MM.1S (cell line): ENCODE data around the gene ACTR2.
A peak's percentile ranks its signal among the peaks of the same experiment; 100 is the strongest.
"Not testable (repeated sequence)": the region's sequence is repeated elsewhere in the genome, so short reads cannot be mapped to it uniquely, and the experiment has no call there.

Experiments used
- DNase-seq: peaks from one replicate; pipeline ENCODE4 v3.0.0-alpha.2; 2015
- H2AFZ ChIP-seq: fragments of 300-600 bp; sonication (generic); 2 replicates; pipeline ENCODE4 v1.6.0; 2016; ENCODE audit warnings: antibody characterized with exemption, low read length
- H3F3A ChIP-seq: fragments of 300-600 bp; sonication (generic); 2 replicates; pipeline ENCODE4 v1.6.1; 2016; ENCODE audit warnings: mild to moderate bottlenecking, antibody characterized with exemption, low read length, moderate library complexity, mixed read lengths; ENCODE audit not compliant: insufficient read depth
- H3K27ac ChIP-seq: fragments of 300-600 bp; sonication (generic); 2 replicates; pipeline ENCODE4 v1.5.1; 2016; ENCODE audit warnings: mild to moderate bottlenecking, low read length
- H3K27me3 ChIP-seq: fragments of 300-600 bp; sonication (generic); replicated peaks from 2 replicates; pipeline ENCODE4 v1.6.0; 2016; ENCODE audit warnings: low read length; ENCODE audit not compliant: insufficient read depth
- H3K36me3 ChIP-seq: fragments of 300-600 bp; sonication (generic); replicated peaks from 2 replicates; pipeline ENCODE4 v1.6.1; 2016; ENCODE audit warnings: mild to moderate bottlenecking, low read length, mixed read lengths; ENCODE audit not compliant: insufficient read depth
- H3K4me1 ChIP-seq: fragments of 300-600 bp; sonication (generic); 2 replicates; pipeline ENCODE4 v1.6.1; 2016; ENCODE audit warnings: low read length, mixed read lengths
- H3K4me2 ChIP-seq: fragments of 300-600 bp; sonication (generic); 2 replicates; pipeline ENCODE4 v1.6.0; 2016; ENCODE audit warnings: low read depth, low read length
- H3K4me3 ChIP-seq: fragments of 300-600 bp; sonication (generic); 2 replicates; pipeline ENCODE4 v1.5.1; 2016; ENCODE audit warnings: low read length, mixed read lengths
- H3K79me2 ChIP-seq: fragments of 300-600 bp; sonication (generic); 2 replicates; pipeline ENCODE4 v1.6.1; 2016; ENCODE audit warnings: mixed run types, low read length, mixed read lengths
- H3K9ac ChIP-seq: fragments of 300-600 bp; sonication (generic); 2 replicates; pipeline ENCODE4 v1.6.1; 2016; ENCODE audit warnings: low read length, mixed read lengths
- H3K9me2 ChIP-seq: fragments of 300-600 bp; sonication (generic); replicated peaks from 2 replicates; pipeline ENCODE4 v1.6.1; 2016; ENCODE audit warnings: mild to moderate bottlenecking, low read length, mixed read lengths; ENCODE audit not compliant: insufficient read depth
- H3K9me3 ChIP-seq: fragments of 300-600 bp; sonication (generic); replicated peaks from 2 replicates; pipeline ENCODE4 v1.6.1; 2016; ENCODE audit warnings: mild to moderate bottlenecking, low read length, mixed read lengths; ENCODE audit not compliant: insufficient read depth
- H4K20me1 ChIP-seq: fragments of 300-600 bp; sonication (generic); 2 replicates; pipeline ENCODE4 v1.6.1; 2016; ENCODE audit warnings: mild to moderate bottlenecking, low read length, moderate library complexity, mixed read lengths; ENCODE audit not compliant: insufficient read depth
- CTCF ChIP-seq: fragments of 300-600 bp; sonication (generic); IDR thresholded peaks from 2 replicates; pipeline ENCODE4 v1.5.1; 2016; ENCODE audit warnings: antibody characterized with exemption, low read length, mixed read lengths
- EZH2 ChIP-seq: fragments of 300-600 bp; sonication (generic); optimal IDR thresholded peaks from 2 replicates; pipeline ENCODE3; 2017; ENCODE audit warnings: low read depth, mild to moderate bottlenecking, antibody characterized with exemption, low read length, mixed read lengths
- EZH2phosphoT487 ChIP-seq: fragments of 300-600 bp; sonication (generic); IDR thresholded peaks from 2 replicates; pipeline ENCODE4 v1.6.1; 2018; ENCODE audit warnings: antibody characterized with exemption, low read length

ACTR2 gene

DNA sequence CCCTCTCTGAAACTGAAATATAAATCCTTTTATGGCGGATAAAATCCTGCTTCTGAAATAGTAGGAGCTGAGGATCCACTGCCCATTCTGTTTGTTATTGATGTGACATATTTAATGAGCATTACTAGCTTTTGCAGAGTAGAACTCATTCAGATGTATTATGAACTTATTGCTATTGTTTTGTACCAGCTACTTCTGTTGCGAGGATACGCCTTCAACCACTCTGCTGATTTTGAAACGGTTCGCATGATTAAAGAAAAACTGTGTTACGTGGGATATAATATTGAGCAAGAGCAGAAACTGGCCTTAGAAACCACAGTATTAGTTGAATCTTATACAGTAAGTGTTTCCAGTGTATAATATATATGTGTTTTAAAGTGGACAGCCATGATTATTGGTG lies 27.7 kb downstream of the ACTR2 start:
- no peak overlapping the region for H3K9ac ChIP-seq
- H2AFZ ChIP-seq: no peak overlapping the region
- no peak for DNase-seq
- H3K4me3 ChIP-seq: no peak overlapping the region
- H3K9me2 ChIP-seq: no peaks in the 10 kb centered on the region
- no peak for TF ChIP-seq CTCF
- TF ChIP-seq EZH2: no peak
- TF ChIP-seq EZH2phosphoT487: no peak
- peaks cover 2% of the 10 kb centered on the region; the same call in 1 of the 2 replicates for H4K20me1 ChIP-seq
- no peak overlapping the region for H3K27ac ChIP-seq
- no peaks in the 10 kb centered on the region for H3K27me3 ChIP-seq
- no peaks in the 10 kb centered on the region; the same call in 1 of the 2 replicates for H3F3A ChIP-seq
- no peak overlapping the region for H3K4me2 ChIP-seq
- peaks cover 11% of the 10 kb centered on the region; the same call in 1 of the 2 replicates for H3K36me3 ChIP-seq
- H3K79me2 ChIP-seq: peaks cover 13% of the 10 kb centered on the region
- no peaks in the 10 kb centered on the region for H3K9me3 ChIP-seq
- H3K4me1 ChIP-seq: no peaks in the 10 kb centered on the region

DNA sequence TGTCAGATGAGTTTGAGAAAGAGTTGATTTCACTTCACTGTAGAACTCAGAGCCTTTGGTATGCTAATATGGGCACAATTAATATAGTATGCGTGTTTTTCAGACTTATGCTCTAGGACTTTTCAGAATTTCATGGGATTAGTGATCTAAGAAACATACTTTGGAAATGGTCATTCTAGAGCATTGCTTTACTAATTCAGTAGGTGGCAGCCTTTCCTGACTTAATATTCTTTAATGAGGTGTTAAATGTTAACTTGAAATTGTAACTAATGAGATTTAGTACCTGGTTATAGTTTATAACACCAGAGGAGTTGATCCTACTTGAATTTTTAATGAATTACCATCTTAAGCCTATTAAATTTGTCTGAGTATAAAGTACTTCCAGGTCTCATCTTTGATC lies 28.4 kb downstream of the ACTR2 start:
- Histone ChIP-seq H3K79me2 (peaks cover 14% of the 10 kb centered on the region; the same call in 1 of the 2 replicates), H3K27me3 (no peaks in the 10 kb centered on the region)
- peak; percentile 25; the same call in 1 of the 2 replicates for TF ChIP-seq CTCF
- no peak for TF ChIP-seq EZH2
- no peak for TF ChIP-seq EZH2phosphoT487

DNA sequence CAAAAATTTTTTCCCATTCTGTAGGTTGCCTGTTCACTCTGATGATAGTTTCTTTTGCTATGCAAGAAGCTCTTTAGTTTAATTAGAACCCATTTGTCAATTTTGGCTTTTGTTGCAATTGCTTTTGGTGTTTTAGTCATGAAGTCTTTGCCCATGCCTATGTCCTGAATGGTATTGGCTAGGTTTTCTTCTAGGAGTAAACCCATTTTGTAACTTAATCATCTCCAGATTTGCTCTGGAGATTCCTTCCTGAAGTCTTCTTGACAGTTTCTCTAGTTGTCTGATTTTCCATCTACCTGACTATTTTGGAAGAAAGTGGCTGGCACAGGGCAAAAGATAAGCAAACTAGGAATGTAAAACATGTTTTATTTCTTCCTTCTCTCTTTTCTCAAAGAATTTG lies 30.2 kb downstream of the ACTR2 start:
- peaks cover 19% of the 10 kb centered on the region; the same call in 1 of the 2 replicates for H3K79me2 ChIP-seq
- not testable (repeated sequence) for H3K9me3 ChIP-seq, H3K36me3 ChIP-seq, H3K27ac ChIP-seq, H4K20me1 ChIP-seq, H2AFZ ChIP-seq, DNase-seq, H3K9me2 ChIP-seq, H3K4me1 ChIP-seq, H3F3A ChIP-seq, H3K27me3 ChIP-seq, H3K4me3 ChIP-seq, H3K4me2 ChIP-seq, H3K9ac ChIP-seq

More for the DNA sequence above, 28.4 kb downstream of the ACTR2 start:
- peaks cover 11% of the 10 kb centered on the region; the same call in 1 of the 2 replicates for H3K36me3 ChIP-seq
- H3K4me1 ChIP-seq: no peaks in the 10 kb centered on the region
- no peak overlapping the region for H3K9ac ChIP-seq
- DNase-seq: no peak
- no peaks in the 10 kb centered on the region for H3K9me3 ChIP-seq
- H3K4me3 ChIP-seq: no peak overlapping the region
- no peaks in the 10 kb centered on the region; the same call in 1 of the 2 replicates for H3F3A ChIP-seq
- H2AFZ ChIP-seq: no peak overlapping the region
- H3K9me2 ChIP-seq: no peaks in the 10 kb centered on the region
- H4K20me1 ChIP-seq: peaks cover 2% of the 10 kb centered on the region; the same call in 1 of the 2 replicates
- no peak overlapping the region for H3K27ac ChIP-seq
- H3K4me2 ChIP-seq: no peak overlapping the region

DNA sequence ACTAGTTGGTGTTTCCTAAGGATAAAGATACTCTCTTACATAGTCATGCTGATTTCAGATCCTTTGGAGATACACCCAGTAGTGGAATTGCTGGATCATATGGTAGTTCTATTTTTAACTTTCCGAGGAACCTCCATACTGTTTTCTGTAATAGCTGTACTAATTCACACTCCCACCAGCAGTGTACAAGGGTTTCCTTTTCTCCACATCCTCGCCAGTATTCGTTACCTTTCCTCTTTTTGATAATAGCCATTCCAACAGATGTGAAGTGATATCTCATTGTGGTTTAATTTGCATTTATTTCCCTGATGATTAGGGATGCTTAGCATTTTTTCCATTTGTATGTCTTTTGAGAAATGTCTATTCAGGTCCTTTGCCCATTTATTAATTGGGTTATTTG lies 34.0 kb downstream of the ACTR2 start:
- Histone ChIP-seq H3K9me2 (no peaks in the 10 kb centered on the region), H4K20me1 (peaks cover 2% of the 10 kb centered on the region; the same call in 1 of the 2 replicates), H3K4me2 (no peak overlapping the region), H3K36me3 (no peaks in the 10 kb centered on the region; the same call in 1 of the 2 replicates), H2AFZ (no peak overlapping the region), H3F3A (no peaks in the 10 kb centered on the region), H3K27me3 (no peaks in the 10 kb centered on the region), H3K27ac (no peak overlapping the region), H3K4me3 (no peak overlapping the region), H3K4me1 (no peaks in the 10 kb centered on the region; the same call in 1 of the 2 replicates), H3K9ac (no peak overlapping the region), H3K79me2 (peaks cover 28% of the 10 kb centered on the region), H3K9me3 (no peaks in the 10 kb centered on the region)
- TF ChIP-seq CTCF (no peak), EZH2phosphoT487 (no peak), EZH2 (no peak)
- no peak for DNase-seq
